ENCODE measurements around the gene AIG1. TPM values are rescaled to one million over a fixed set of nuclear protein-coding genes. Genes with fewer than 3 reads are reported as not detected.

Gene AIG1
- total RNA-seq, 1 experiment from 2014 or later: 51.1 TPM

DNA sequence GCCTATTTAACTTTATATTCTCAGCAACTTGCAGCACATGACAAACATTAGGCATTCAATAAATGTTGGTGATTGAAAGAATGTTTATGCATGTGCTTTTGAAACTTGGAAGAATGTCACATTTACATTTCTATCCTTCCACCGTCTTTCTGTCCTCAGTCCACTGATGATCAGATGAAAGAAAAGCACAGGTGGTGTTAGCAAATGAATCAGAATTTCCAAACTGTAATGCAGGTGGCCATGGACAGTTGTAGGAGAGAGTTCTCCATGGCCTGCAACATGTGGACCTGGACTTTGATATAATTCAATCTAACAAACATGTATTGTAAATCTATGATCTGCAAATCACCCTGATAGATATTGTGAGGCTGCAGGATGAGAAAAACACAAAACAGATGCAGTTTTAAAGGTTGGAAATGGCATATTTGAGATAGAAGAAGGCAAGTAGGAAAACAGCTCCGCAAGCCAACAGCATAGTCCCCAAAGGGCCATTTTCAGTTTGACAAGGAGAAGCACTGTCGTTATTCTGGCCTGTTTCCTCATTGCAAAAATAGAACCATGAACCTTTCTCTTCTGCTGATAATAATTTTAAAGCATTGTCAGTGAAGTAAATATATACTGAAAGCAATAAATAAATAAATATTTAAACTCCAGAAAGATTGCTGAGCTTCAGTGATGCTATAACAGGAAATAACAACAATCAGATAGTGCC, 119.4 kb downstream of the AIG1 start:
- no peak for DNase-seq (ENCODE audit: low read depth, low spot score)
- TF ChIP-seq ZFX (IDR thresholded peaks at IDR 0.05) (no peak), SIN3A (IDR thresholded peaks at IDR 0.05; ENCODE audit: low read depth) (no peak), ATF3 (IDR thresholded peaks at IDR 0.05) (no peak), POLR2A (IDR thresholded peaks at IDR 0.05; ENCODE audit: borderline replicate concordance, extremely low read depth, insufficient read depth, insufficient read length) (no peak), EZH2phosphoT487 (IDR thresholded peaks at IDR 0.05; ENCODE audit: borderline replicate concordance) (no peak), CBX3 (IDR thresholded peaks at IDR 0.05; ENCODE audit: low read depth) (no peak), YY1 (IDR thresholded peaks at IDR 0.05; ENCODE audit: extremely low read depth, insufficient replicate concordance, low read depth, low read length) (no peak)
- TF ChIP-seq, protein P1, sequence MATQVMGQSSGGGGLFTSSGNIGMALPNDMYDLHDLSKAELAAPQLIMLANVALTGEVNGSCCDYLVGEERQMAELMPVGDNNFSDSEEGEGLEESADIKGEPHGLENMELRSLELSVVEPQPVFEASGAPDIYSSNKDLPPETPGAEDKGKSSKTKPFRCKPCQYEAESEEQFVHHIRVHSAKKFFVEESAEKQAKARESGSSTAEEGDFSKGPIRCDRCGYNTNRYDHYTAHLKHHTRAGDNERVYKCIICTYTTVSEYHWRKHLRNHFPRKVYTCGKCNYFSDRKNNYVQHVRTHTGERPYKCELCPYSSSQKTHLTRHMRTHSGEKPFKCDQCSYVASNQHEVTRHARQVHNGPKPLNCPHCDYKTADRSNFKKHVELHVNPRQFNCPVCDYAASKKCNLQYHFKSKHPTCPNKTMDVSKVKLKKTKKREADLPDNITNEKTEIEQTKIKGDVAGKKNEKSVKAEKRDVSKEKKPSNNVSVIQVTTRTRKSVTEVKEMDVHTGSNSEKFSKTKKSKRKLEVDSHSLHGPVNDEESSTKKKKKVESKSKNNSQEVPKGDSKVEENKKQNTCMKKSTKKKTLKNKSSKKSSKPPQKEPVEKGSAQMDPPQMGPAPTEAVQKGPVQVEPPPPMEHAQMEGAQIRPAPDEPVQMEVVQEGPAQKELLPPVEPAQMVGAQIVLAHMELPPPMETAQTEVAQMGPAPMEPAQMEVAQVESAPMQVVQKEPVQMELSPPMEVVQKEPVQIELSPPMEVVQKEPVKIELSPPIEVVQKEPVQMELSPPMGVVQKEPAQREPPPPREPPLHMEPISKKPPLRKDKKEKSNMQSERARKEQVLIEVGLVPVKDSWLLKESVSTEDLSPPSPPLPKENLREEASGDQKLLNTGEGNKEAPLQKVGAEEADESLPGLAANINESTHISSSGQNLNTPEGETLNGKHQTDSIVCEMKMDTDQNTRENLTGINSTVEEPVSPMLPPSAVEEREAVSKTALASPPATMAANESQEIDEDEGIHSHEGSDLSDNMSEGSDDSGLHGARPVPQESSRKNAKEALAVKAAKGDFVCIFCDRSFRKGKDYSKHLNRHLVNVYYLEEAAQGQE (IDR thresholded peaks at IDR 0.05; ENCODE audit: low read depth): no peak
- TF ChIP-seq, protein P2, sequence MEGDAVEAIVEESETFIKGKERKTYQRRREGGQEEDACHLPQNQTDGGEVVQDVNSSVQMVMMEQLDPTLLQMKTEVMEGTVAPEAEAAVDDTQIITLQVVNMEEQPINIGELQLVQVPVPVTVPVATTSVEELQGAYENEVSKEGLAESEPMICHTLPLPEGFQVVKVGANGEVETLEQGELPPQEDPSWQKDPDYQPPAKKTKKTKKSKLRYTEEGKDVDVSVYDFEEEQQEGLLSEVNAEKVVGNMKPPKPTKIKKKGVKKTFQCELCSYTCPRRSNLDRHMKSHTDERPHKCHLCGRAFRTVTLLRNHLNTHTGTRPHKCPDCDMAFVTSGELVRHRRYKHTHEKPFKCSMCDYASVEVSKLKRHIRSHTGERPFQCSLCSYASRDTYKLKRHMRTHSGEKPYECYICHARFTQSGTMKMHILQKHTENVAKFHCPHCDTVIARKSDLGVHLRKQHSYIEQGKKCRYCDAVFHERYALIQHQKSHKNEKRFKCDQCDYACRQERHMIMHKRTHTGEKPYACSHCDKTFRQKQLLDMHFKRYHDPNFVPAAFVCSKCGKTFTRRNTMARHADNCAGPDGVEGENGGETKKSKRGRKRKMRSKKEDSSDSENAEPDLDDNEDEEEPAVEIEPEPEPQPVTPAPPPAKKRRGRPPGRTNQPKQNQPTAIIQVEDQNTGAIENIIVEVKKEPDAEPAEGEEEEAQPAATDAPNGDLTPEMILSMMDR (IDR thresholded peaks at IDR 0.05 in 2 of 3, conservative IDR thresholded peaks at IDR 0.05 in 1 of 3; ENCODE audit: borderline replicate concordance in 1 of 3, insufficient read depth in 1 of 3, low read depth in 2 of 3, low read length in 2 of 3): no peak
- RAD21 ChIA-PET (ENCODE audit: low non-redundant PET in 1 of 2, low total read pairs in 2 of 2, uncharacterized antibody in 2 of 2, unreplicated experiment in 2 of 2): no interaction called here
- H3K79me2 ChIP-seq (ENCODE audit: insufficient read depth, low read length): no peaks in the 10 kb centered on the region
- H3K4me1 ChIP-seq (ENCODE audit: control insufficient read depth in 1 of 2, insufficient read depth in 2 of 2, low read length in 2 of 2): peaks cover 12 to 13% of the 10 kb centered on the region in 2 experiments; a peak in 3 of 4 replicates
- no peaks in the 10 kb centered on the region for H3K27me3 ChIP-seq (ENCODE audit: insufficient read depth, low read length)
- CTCF ChIA-PET: no interaction called here
- POLR2A ChIA-PET: no interaction called here
- H3K9me3 ChIP-seq (ENCODE audit: control insufficient read depth in 1 of 2, insufficient read depth in 1 of 2, low read depth in 1 of 2, low read length in 2 of 2): no peaks in the 10 kb centered on the region
- H3K9me2 ChIP-seq (ENCODE audit: insufficient read depth): no peaks in the 10 kb centered on the region
- H3K4me3 ChIP-seq (replicated peaks in 1 of 2; ENCODE audit: low read depth in 1 of 2, low read length in 2 of 2): no peak overlapping the region
- no peak overlapping the region for H3K4me2 ChIP-seq (ENCODE audit: low read length)
- intact Hi-C loops (cut with micrococcal nuclease): no loop called here
- no peak for ATAC-seq
- no peak overlapping the region for H2AFZ ChIP-seq (ENCODE audit: low read depth, low read length, poor library complexity, severe bottlenecking)
- H3K36me3 ChIP-seq (ENCODE audit: control insufficient read depth in 1 of 2, insufficient read depth in 2 of 2, low read length in 2 of 2): no peaks in the 10 kb centered on the region
- BruUV-seq (replicated peaks): no TSS peak
- no peak overlapping the region for H3K9ac ChIP-seq (ENCODE audit: low read length)
- no peak overlapping the region for H3K27ac ChIP-seq (ENCODE audit: low read depth, low read length)
- H4K20me1 ChIP-seq (ENCODE audit: insufficient read depth): no peaks in the 10 kb centered on the region
